HG03175 (cell line): ENCODE results near the gene BANK1.
A peak's percentile ranks its signal among the peaks of the same experiment; 100 is the strongest.

Source experiments
- ATAC-seq: cut with Tn5 transposase; IDR thresholded peaks from one replicate; pipeline ENCODE4 v1.9.1; 2021; ENCODE audit warnings: mild to moderate bottlenecking, moderate library complexity; ENCODE audit not compliant: unreplicated experiment

BANK1 gene

GRCh38 chr4:101813604-101814003, 23.1 kb downstream of the BANK1 start:
- peak; percentile 65 for ATAC-seq

- no peak for ATAC-seq
Observed at GRCh38 chr4:101818362-101818761, 27.8 kb downstream of the BANK1 start.

GRCh38 chr4:101823864-101824263, 33.3 kb downstream of the BANK1 start:
- ATAC-seq: no peak

- no peak for ATAC-seq
Observed at GRCh38 chr4:101824500-101824899, 34.0 kb downstream of the BANK1 start.

GRCh38 chr4:101825953-101826352, 35.4 kb downstream of the BANK1 start:
- ATAC-seq: no peak

GRCh38 chr4:101831816-101832215, 41.3 kb downstream of the BANK1 start:
- no peak for ATAC-seq

- no peak for ATAC-seq
Observed at GRCh38 chr4:101833480-101833879, 43.0 kb downstream of the BANK1 start.

- ATAC-seq: no peak
Observed at GRCh38 chr4:101835121-101835904, 44.8 kb downstream of the BANK1 start.

GRCh38 chr4:101843054-101843453, 52.5 kb downstream of the BANK1 start:
- ATAC-seq: peak; percentile 56

GRCh38 chr4:101846550-101846949, 56.0 kb downstream of the BANK1 start:
- ATAC-seq: no peak

GRCh38 chr4:101850698-101851097, 60.2 kb downstream of the BANK1 start:
- ATAC-seq: no peak

- ATAC-seq: no peak
Observed at GRCh38 chr4:101851672-101852071, 61.1 kb downstream of the BANK1 start.

GRCh38 chr4:101853028-101853427, 62.5 kb downstream of the BANK1 start:
- peak; percentile 52 for ATAC-seq

GRCh38 chr4:101853691-101854090, 63.2 kb downstream of the BANK1 start:
- ATAC-seq: no peak

GRCh38 chr4:101855239-101855638, 64.7 kb downstream of the BANK1 start:
- no peak for ATAC-seq

- ATAC-seq: no peak
Observed at GRCh38 chr4:101856149-101856548, 65.6 kb downstream of the BANK1 start.

GRCh38 chr4:101857176-101857575, 66.6 kb downstream of the BANK1 start:
- no peak for ATAC-seq

GRCh38 chr4:101858641-101859040, 68.1 kb downstream of the BANK1 start:
- ATAC-seq: no peak

GRCh38 chr4:101862595-101862994, 72.1 kb downstream of the BANK1 start:
- peak; percentile 65 for ATAC-seq

- ATAC-seq: no peak
Observed at GRCh38 chr4:101864660-101865059, 74.1 kb downstream of the BANK1 start.

GRCh38 chr4:101865501-101866062, 75.1 kb downstream of the BANK1 start:
- no peak for ATAC-seq

- ATAC-seq: no peak
Observed at GRCh38 chr4:101870874-101871273, 80.3 kb downstream of the BANK1 start.
